ENCODE results near the gene TRAK1.
A peak's percentile ranks its signal among the peaks of the same experiment; 100 is the strongest.

The TRAK1 gene

DNA sequence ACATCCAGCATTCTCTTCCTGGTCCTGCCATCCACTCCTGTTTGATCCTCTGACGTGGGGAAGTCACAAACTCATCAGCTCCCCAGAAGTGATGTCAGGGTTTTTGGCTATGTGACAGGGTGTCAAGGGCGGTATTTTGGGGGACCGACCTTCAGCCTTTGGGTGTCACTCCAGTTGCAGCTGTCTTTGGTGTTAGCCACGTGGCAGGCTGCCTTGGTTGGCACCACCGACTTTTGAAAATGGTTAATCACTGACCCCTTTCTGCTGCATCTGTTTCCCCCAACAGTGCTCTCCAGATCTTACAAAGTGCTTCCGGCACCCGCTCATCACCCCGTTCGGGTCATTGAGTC, 86.6 kb downstream of the TRAK1 start:
- no peak for DNase-seq (ENCODE audit: extremely low read depth, low read depth)

DNA sequence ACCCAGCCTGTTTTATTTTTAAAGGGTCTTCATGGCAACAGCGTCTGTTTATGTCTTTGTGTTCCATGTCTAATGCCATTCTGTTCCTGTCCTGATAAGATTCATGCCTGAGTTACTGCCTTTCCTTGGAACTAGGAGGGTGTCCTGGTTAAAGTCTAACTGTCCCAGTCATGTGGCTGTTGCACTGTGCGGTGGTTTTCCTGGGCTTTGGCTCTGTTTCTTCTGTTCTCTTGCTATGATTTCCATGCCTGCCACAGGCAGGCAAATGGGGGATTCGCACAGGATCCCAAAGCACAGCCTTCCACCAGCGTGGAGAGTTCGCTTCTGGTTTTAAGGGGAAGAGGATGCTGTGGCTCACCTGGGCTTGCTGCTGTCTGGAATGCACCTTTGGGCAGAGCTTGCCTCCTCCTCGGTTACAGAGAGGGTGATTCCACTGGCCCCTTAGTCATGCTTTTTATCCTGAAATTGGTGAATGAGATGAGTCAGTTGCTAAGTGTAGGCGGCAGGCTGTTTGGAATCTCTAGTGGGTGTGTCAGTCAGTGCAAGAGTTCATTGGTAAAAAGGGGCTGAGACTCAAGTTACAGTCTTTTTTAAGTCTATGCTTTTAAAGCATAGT, 88.1 kb downstream of the TRAK1 start:
- H3K4me3 ChIP-seq (replicated peaks; ENCODE audit: low read depth, low read length) = no peak overlapping the region
- TF ChIP-seq CTCF (IDR thresholded peaks at IDR 0.05; ENCODE audit: low read depth, low read length, missing control alignments) = no peak
- DNase-seq (ENCODE audit: extremely low read depth, low read depth) = peak; percentile 78

More for the DNA sequence above, 86.6 kb downstream of the TRAK1 start:
- no peak for TF ChIP-seq CTCF (IDR thresholded peaks at IDR 0.05; ENCODE audit: low read depth, low read length, missing control alignments)
- H3K4me3 ChIP-seq (replicated peaks; ENCODE audit: low read depth, low read length) = no peak overlapping the region

DNA sequence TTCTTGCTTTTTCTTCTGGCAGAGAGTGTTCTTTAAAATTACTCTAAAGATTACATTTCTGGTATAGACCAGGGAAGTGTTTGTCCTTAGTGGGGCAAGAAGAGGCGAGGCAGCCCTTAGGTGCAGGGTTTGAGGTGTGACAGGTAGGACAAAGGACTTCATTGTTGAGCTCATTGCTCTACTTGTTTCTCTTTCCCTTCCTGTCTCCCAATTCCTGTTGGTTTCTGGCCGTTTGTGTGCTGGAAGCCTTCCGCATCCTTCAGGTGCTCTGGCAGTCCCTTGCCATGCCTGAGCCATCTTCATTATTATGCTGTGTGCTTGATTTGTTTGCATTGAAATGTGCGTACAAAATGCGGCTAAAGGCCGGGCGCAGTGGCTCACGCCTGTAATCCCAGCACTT, 89.7 kb downstream of the TRAK1 start:
- no peak overlapping the region for H3K4me3 ChIP-seq (replicated peaks; ENCODE audit: low read depth, low read length)
- TF ChIP-seq CTCF (IDR thresholded peaks at IDR 0.05; ENCODE audit: low read depth, low read length, missing control alignments) = no peak
- no peak for DNase-seq (ENCODE audit: extremely low read depth, low read depth)

- TF ChIP-seq CTCF (IDR thresholded peaks at IDR 0.05; ENCODE audit: low read depth, low read length, missing control alignments) = no peak
- no peak overlapping the region for H3K4me3 ChIP-seq (replicated peaks; ENCODE audit: low read depth, low read length)
- no peak for DNase-seq (ENCODE audit: extremely low read depth, low read depth)
Measured at GRCh38 chr3:42182555-42182954, 91.4 kb downstream of the TRAK1 start.

DNA sequence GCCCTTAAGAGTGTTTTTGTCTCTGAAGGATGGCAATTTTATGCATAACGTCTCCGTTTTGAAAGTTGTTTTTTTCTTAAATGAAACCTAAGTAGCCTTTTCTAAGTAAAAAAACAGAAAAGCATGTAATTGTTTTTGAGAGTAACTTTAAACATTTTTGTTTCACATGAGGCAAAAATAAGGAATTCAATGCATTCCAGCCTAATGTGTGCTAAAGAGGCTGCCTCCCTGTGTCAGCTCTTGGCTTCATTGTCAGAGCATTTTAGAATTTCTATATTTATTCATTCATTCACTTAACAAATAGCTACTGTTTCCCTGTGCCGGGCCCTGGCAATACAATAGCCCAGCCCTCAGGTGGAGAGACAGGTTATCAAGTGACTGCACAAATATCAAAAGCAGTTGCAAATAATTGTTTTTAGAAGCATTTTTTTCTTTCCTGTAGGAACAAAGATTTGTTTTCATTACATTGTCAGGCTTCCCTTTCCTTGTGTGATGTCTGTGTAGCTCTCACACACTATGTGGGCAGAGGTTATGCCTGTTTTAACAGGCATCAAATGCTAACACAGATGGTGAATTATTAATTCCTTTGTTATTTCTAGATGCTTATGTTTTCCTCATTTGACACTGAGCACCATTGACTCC, 93.0 kb downstream of the TRAK1 start:
- no peak overlapping the region for H3K4me3 ChIP-seq (replicated peaks; ENCODE audit: low read depth, low read length)
- DNase-seq (ENCODE audit: extremely low read depth, low read depth) = no peak
- TF ChIP-seq CTCF (IDR thresholded peaks at IDR 0.05; ENCODE audit: low read depth, low read length, missing control alignments) = no peak

- TF ChIP-seq CTCF (IDR thresholded peaks at IDR 0.05; ENCODE audit: low read depth, low read length, missing control alignments) = no peak
- no peak overlapping the region for H3K4me3 ChIP-seq (replicated peaks; ENCODE audit: low read depth, low read length)
- no peak for DNase-seq (ENCODE audit: extremely low read depth, low read depth)
Measured at GRCh38 chr3:42184651-42185443, 93.7 kb downstream of the TRAK1 start.
